GM18502 (cell line): ENCODE data around the gene TMPRSS11D.
A peak's percentile ranks its signal among the peaks of the same experiment; 100 is the strongest.

Experiments used
- ATAC-seq: cut with Tn5 transposase; IDR thresholded peaks from one replicate; pipeline ENCODE4 v1.9.1; 2021; ENCODE audit warnings: mild to moderate bottlenecking; ENCODE audit not compliant: unreplicated experiment, poor library complexity

TMPRSS11D gene

GRCh38 chr4:67883902-67884301 is at the start of gene TMPRSS11D:
Gene TMPRSS11D (minus strand): TSS chr4:67884002. CDS start chr4:67883933, 69 bp downstream.
- ATAC-seq: no peak

GRCh38 chr4:67933038-67933437 is 49.2 kb upstream of the TMPRSS11D start:
- no peak for ATAC-seq

- ATAC-seq: no peak
Measured at GRCh38 chr4:67931256-67931655, 47.5 kb upstream of the TMPRSS11D start.

GRCh38 chr4:67929426-67929825 is 45.6 kb upstream of the TMPRSS11D start:
- no peak for ATAC-seq

- ATAC-seq: no peak
Measured at GRCh38 chr4:67928546-67928945, 44.7 kb upstream of the TMPRSS11D start.

- no peak for ATAC-seq
Measured at GRCh38 chr4:67927251-67927650, 43.4 kb upstream of the TMPRSS11D start.

GRCh38 chr4:67926485-67926884 is 42.7 kb upstream of the TMPRSS11D start:
- no peak for ATAC-seq

GRCh38 chr4:67922697-67923096 is 38.9 kb upstream of the TMPRSS11D start:
- no peak for ATAC-seq

GRCh38 chr4:67918428-67918827 is 34.6 kb upstream of the TMPRSS11D start:
- no peak for ATAC-seq

GRCh38 chr4:67915400-67915966 is 31.7 kb upstream of the TMPRSS11D start:
- ATAC-seq: no peak

- ATAC-seq: no peak
Measured at GRCh38 chr4:67912080-67912479, 28.3 kb upstream of the TMPRSS11D start.

- no peak for ATAC-seq
Measured at GRCh38 chr4:67911638-67912037, 27.8 kb upstream of the TMPRSS11D start.

- ATAC-seq: no peak
Measured at GRCh38 chr4:67911141-67911540, 27.3 kb upstream of the TMPRSS11D start.

GRCh38 chr4:67910585-67910905 is 26.7 kb upstream of the TMPRSS11D start:
- peak; percentile 19 for ATAC-seq

GRCh38 chr4:67909905-67910584 is 26.2 kb upstream of the TMPRSS11D start:
- peak; percentile 60 for ATAC-seq

- no peak for ATAC-seq
Measured at GRCh38 chr4:67907650-67908049, 23.8 kb upstream of the TMPRSS11D start.

GRCh38 chr4:67899096-67899495 is 15.3 kb upstream of the TMPRSS11D start:
- ATAC-seq: no peak

GRCh38 chr4:67897686-67898085 is 13.9 kb upstream of the TMPRSS11D start:
- no peak for ATAC-seq

- ATAC-seq: no peak
Measured at GRCh38 chr4:67896421-67897065, 12.7 kb upstream of the TMPRSS11D start.

GRCh38 chr4:67894659-67895058 is 10.9 kb upstream of the TMPRSS11D start:
- ATAC-seq: no peak

GRCh38 chr4:67892905-67893304 is 9.1 kb upstream of the TMPRSS11D start:
- no peak for ATAC-seq

- ATAC-seq: no peak
Measured at GRCh38 chr4:67892253-67892652, 8.5 kb upstream of the TMPRSS11D start.
